ENCODE measurements around the gene STX18. TPM values are rescaled to one million over a fixed set of nuclear protein-coding genes. Genes with fewer than 3 reads are reported as not detected.

The STX18 gene
- total and polyA plus RNA-seq, 2 of the 13 experiments (the other 11 are each of a cell fraction or from before 2014, with no cell fraction given) = 23.9 to 37.1 TPM

- TF ChIP-seq ARID5B (CRISPR knock-in tag; IDR thresholded peaks at IDR 0.05) = peak; percentile 90
- TF ChIP-seq ZFP62 (CRISPR knock-in tag; IDR thresholded peaks at IDR 0.05) = no peak
- TF ChIP-seq ZNF451 (CRISPR knock-in tag; IDR thresholded peaks at IDR 0.05) = no peak
- TF ChIP-seq HBP1 (CRISPR knock-in tag; IDR thresholded peaks at IDR 0.05; ENCODE audit: low read depth) = no peak
- TF ChIP-seq DDIT3 (CRISPR knock-in tag; IDR thresholded peaks at IDR 0.05) = no peak
- TF ChIP-seq POLR2AphosphoS5 (IDR thresholded peaks at IDR 0.05; ENCODE audit: low read depth, low read length) = no peak
- no peak for TF ChIP-seq ZNF597 (CRISPR knock-in tag; IDR thresholded peaks at IDR 0.05)
- TF ChIP-seq BCL3 (CRISPR knock-in tag; IDR thresholded peaks at IDR 0.05) = no peak
- TF ChIP-seq U2AF1 (optimal IDR thresholded peaks at IDR 0.05; ENCODE audit: low read depth, low read length) = no peak
- TF ChIP-seq HOXA3 (CRISPR knock-in tag; IDR thresholded peaks at IDR 0.05) = peak; percentile 32; the same call in 1 of the 2 replicates
- no peak for TF ChIP-seq ZNF563 (CRISPR knock-in tag; IDR thresholded peaks at IDR 0.05)
- TF ChIP-seq ZNF878 (CRISPR knock-in tag; IDR thresholded peaks at IDR 0.05) = 0 out of 2 replicates have a peak, but pooled peaks have one; percentile 46
- TF ChIP-seq POGZ (CRISPR knock-in tag; IDR thresholded peaks at IDR 0.05) = peak; percentile 75
- no peak for TF ChIP-seq TSC22D2 (CRISPR knock-in tag; IDR thresholded peaks at IDR 0.05; ENCODE audit: borderline replicate concordance)
- TF ChIP-seq TARDBP (CRISPR knock-in tag; IDR thresholded peaks at IDR 0.05) = peak; percentile 51; the same call in 1 of the 2 replicates
- no peak for TF ChIP-seq JUN (CRISPR knock-in tag; IDR thresholded peaks at IDR 0.05)
- TF ChIP-seq SRSF4 (IDR thresholded peaks at IDR 0.05; ENCODE audit: low read depth, low read length, poor library complexity, severe bottlenecking) = no peak
- no peak for TF ChIP-seq KDM2A (CRISPR knock-in tag; IDR thresholded peaks at IDR 0.05; ENCODE audit: borderline replicate concordance, low read depth)
- TF ChIP-seq FOXK2 (IDR thresholded peaks at IDR 0.05) = peak; percentile 93
- TF ChIP-seq KAT7 (CRISPR knock-in tag; IDR thresholded peaks at IDR 0.05; ENCODE audit: borderline replicate concordance) = 0 out of 2 replicates have a peak, but pooled peaks have one; percentile 40
- no peak for TF ChIP-seq RAD21 (CRISPR knock-in tag; IDR thresholded peaks at IDR 0.05)
- TF ChIP-seq ARNTL (CRISPR knock-in tag; IDR thresholded peaks at IDR 0.05) = peak; percentile 91
- peak; percentile 82 for TF ChIP-seq SOX5 (CRISPR knock-in tag; IDR thresholded peaks at IDR 0.05; ENCODE audit: borderline replicate concordance)
- TF ChIP-seq ZNF326 (CRISPR knock-in tag; IDR thresholded peaks at IDR 0.05; ENCODE audit: borderline replicate concordance) = no peak
- TF ChIP-seq SSRP1 (CRISPR knock-in tag; IDR thresholded peaks at IDR 0.05) = no peak
- TF ChIP-seq ZNF552 (CRISPR knock-in tag; IDR thresholded peaks at IDR 0.05; ENCODE audit: borderline replicate concordance) = no peak
Observed at GRCh38 chr4:4486969-4487368, 54.9 kb downstream of the STX18 start (continued).

Measured in HepG2 (cell line).